Natural killer cell (primary cell): ENCODE data around the gene RPN2. TPM values are rescaled to one million over a fixed set of nuclear protein-coding genes. Genes with fewer than 3 reads are reported as not detected.

Experiments used
- ATAC-seq, 3 donors: fragments of 150-1000 bp in 2 of 3; fragments of 200-7000 bp in 1 of 3; cut with Tn5 transposase; 1 replicate in 1 of 3; 2 replicates in 2 of 3; pipeline ENCODE4 v1.10.0; 2021; ENCODE audit warnings: mild to moderate bottlenecking in 2 of 3, moderate library complexity in 2 of 3
- DNase-seq, 2 donors: peaks; one replicate each; pipeline versions ENCODE4 v3.0.0 to v3.0.0-alpha.2; 2013 to 2021; ENCODE audit warnings: mixed read lengths in 1 of 2
- H3K27ac ChIP-seq: one replicate; pipeline ENCODE4 v1.5.1; 2013; ENCODE audit warnings: mild to moderate bottlenecking, low read length
- H3K27me3 ChIP-seq: one replicate; pipeline ENCODE4 v1.6.1; 2013; ENCODE audit warnings: low read length; ENCODE audit not compliant: control insufficient read depth, insufficient read depth
- H3K36me3 ChIP-seq: one replicate; pipeline ENCODE4 v1.6.1; 2013; ENCODE audit warnings: low read length; ENCODE audit not compliant: control insufficient read depth, insufficient read depth
- H3K4me1 ChIP-seq: one replicate; pipeline ENCODE4 v1.6.1; 2013; ENCODE audit warnings: low read length; ENCODE audit not compliant: control insufficient read depth, insufficient read depth
- H3K4me3 ChIP-seq: one replicate; pipeline ENCODE4 v1.5.1; 2013; ENCODE audit warnings: low read length
- H3K9me3 ChIP-seq: one replicate; pipeline ENCODE4 v1.6.1; 2013; ENCODE audit warnings: low read length; ENCODE audit not compliant: control insufficient read depth, insufficient read depth
- H3K27ac Mint-ChIP-seq, 2 donors: one replicate each; pipeline ENCODE4 v1.8.0; 2022; ENCODE audit warnings: mild to moderate bottlenecking in 2 of 2, mixed read lengths in 2 of 2, moderate library complexity in 1 of 2
- H3K27me3 Mint-ChIP-seq, 2 donors: one replicate each; pipeline ENCODE4 v1.8.0; 2022; ENCODE audit warnings: low read depth in 2 of 2, mixed read lengths in 2 of 2
- H3K36me3 Mint-ChIP-seq: one replicate; pipeline ENCODE4 v1.8.0; 2022; ENCODE audit warnings: mixed read lengths
- H3K4me1 Mint-ChIP-seq, 2 donors: one replicate each; pipeline ENCODE4 v1.8.0; 2022; ENCODE audit warnings: mixed read lengths in 2 of 2
- H3K4me3 Mint-ChIP-seq: one replicate; pipeline ENCODE4 v1.8.0; 2022; ENCODE audit warnings: mild to moderate bottlenecking, moderate library complexity, mixed read lengths
- H3K9me3 Mint-ChIP-seq, 2 donors: one replicate each; pipeline ENCODE4 v1.8.0; 2022; ENCODE audit warnings: mixed read lengths in 2 of 2
- whole genome bisulfite sequencing: methylation state at CpG from one replicate; pipeline ENCODE4 v1.1.7; 2013; ENCODE audit warnings: missing lambda C conversion rate; ENCODE audit not compliant: insufficient coverage; 5-methylcytosine and 5-hydroxymethylcytosine counted together
- intact Hi-C: fragments of 100-400 bp; cut with micrococcal nuclease; formaldehyde crosslinking; loops from one replicate; pipeline ENCODE4 v1.14.2; 2022
- total RNA-seq, 4 donors: library from RNA; stranded (reverse); fragments of 120-200 nt in 1 of 4; gene quantifications; one replicate each; pipeline versions ENCODE4 v1.2.3 to v1.2.4, GENCODE V29; 2013 to 2022
- TF ChIP-seq, protein P1 (sequence below): fragments of 200-600 bp; IDR thresholded peaks from one replicate; pipeline ENCODE4 v1.8.0; 2022; ENCODE audit warnings: antibody characterized with exemption

RPN2 gene
- total RNA-seq, 3 donors from 2014 or later (not counting 1 experiment from before 2014, with no cell fraction given): 124 to 136 (median 125) TPM

DNA sequence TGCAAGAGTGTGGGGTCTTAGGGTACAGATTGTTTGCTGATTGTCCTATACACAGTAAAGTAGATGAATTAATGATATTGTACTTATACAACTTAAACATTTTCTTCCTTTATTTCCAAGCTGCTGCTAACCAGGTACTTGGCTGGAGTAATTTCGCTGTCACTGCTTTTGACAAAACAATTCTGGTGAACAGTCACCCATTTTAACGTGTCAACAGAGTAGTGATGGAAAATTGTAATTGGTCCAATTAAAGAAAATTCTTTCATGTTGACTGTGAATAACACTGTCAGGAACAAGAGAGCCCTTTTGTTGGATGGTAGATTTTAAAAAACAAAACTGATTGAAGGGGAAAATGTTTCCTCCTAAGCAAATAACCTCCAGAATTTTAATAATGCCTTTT lies 26.7 kb downstream of the RPN2 start:
- intact Hi-C loops: no loop called here
- Mint-ChIP-seq H3K27me3 (no peaks in the 10 kb centered on the region), H3K36me3 (peaks cover 19% of the 10 kb centered on the region), H3K4me1 (no peaks in the 10 kb centered on the region), H3K27ac (no peak overlapping the region), H3K9me3 (no peaks in the 10 kb centered on the region), H3K4me3 (no peak overlapping the region)
- no peak overlapping the region for H3K27ac ChIP-seq
- H3K4me1 ChIP-seq: no peaks in the 10 kb centered on the region
- no peaks in the 10 kb centered on the region for H3K27me3 ChIP-seq
- 88% methylated on average over 2 of the region's 2 CpGs for WGBS
- no peaks in the 10 kb centered on the region for H3K9me3 ChIP-seq
- ATAC-seq (no peak), DNase-seq (no peak)
- TF ChIP-seq, protein P1, sequence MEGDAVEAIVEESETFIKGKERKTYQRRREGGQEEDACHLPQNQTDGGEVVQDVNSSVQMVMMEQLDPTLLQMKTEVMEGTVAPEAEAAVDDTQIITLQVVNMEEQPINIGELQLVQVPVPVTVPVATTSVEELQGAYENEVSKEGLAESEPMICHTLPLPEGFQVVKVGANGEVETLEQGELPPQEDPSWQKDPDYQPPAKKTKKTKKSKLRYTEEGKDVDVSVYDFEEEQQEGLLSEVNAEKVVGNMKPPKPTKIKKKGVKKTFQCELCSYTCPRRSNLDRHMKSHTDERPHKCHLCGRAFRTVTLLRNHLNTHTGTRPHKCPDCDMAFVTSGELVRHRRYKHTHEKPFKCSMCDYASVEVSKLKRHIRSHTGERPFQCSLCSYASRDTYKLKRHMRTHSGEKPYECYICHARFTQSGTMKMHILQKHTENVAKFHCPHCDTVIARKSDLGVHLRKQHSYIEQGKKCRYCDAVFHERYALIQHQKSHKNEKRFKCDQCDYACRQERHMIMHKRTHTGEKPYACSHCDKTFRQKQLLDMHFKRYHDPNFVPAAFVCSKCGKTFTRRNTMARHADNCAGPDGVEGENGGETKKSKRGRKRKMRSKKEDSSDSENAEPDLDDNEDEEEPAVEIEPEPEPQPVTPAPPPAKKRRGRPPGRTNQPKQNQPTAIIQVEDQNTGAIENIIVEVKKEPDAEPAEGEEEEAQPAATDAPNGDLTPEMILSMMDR: no peak
- no peak overlapping the region for H3K4me3 ChIP-seq
- peaks cover 86% of the 10 kb centered on the region for H3K36me3 ChIP-seq

DNA sequence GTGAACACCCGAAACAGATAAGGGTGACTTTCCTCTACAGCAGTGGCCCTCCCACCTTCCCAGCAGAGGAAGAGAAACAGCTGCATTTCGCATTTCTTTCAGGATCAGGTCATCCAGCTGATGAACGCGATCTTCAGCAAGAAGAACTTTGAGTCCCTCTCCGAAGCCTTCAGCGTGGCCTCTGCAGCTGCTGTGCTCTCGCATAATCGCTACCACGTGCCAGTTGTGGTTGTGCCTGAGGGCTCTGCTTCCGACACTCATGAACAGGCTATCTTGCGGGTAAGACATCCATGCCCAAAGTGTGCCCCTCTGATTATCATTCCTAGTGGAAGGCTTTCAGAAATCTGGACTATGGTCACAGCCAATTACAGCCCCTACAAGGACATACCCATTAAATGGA lies 28.0 kb downstream of the RPN2 start:
- no peaks in the 10 kb centered on the region for H3K27me3 ChIP-seq
- DNase-seq (no peak), ATAC-seq (no peak)
- WGBS: 96% methylated on average over 11 of the region's 11 CpGs
- no peak overlapping the region for H3K4me3 ChIP-seq
- peaks cover 78% of the 10 kb centered on the region for H3K36me3 ChIP-seq
- H3K27ac Mint-ChIP-seq: no peak overlapping the region
- H3K27me3 Mint-ChIP-seq: no peaks in the 10 kb centered on the region
- H3K4me1 Mint-ChIP-seq: no peaks in the 10 kb centered on the region
- H3K9me3 Mint-ChIP-seq: no peaks in the 10 kb centered on the region
- no peaks in the 10 kb centered on the region for H3K4me1 ChIP-seq
- intact Hi-C loops: no loop called here
- H3K27ac ChIP-seq: no peak overlapping the region
- TF ChIP-seq, protein P1: no peak
- peaks cover 19% of the 10 kb centered on the region for H3K36me3 Mint-ChIP-seq
- no peaks in the 10 kb centered on the region for H3K9me3 ChIP-seq
- H3K4me3 Mint-ChIP-seq: no peak overlapping the region

DNA sequence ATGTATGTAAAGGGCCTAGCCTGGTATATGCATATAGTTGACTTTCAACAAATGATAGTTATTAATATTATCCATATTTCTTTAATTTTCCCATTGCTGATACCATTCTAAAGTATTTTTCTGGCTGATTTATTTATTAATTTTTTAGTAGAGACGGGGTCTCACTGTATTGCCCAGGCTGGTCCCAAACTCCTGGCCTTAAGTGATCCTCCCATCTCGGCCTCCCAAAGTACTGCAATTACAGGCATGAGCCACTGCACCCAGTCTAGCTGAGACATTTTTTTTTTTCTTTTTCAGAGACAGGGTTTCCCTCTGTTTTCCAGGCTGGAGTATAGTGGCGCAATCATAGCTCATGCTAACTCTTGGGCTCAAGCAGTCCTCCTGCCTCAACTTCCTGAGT lies 30.1 kb downstream of the RPN2 start:
- Mint-ChIP-seq H3K27ac (no peak overlapping the region), H3K9me3 (no peaks in the 10 kb centered on the region), H3K27me3 (no peaks in the 10 kb centered on the region), H3K36me3 (peaks cover 14% of the 10 kb centered on the region), H3K4me3 (no peak overlapping the region), H3K4me1 (no peaks in the 10 kb centered on the region)
- DNase-seq (no peak), ATAC-seq (no peak)
- intact Hi-C loops: no loop called here
- 96% methylated on average over 3 of the region's 3 CpGs for WGBS
- peaks cover 79% of the 10 kb centered on the region for H3K36me3 ChIP-seq
- no peaks in the 10 kb centered on the region for H3K9me3 ChIP-seq
- no peaks in the 10 kb centered on the region for H3K4me1 ChIP-seq
- H3K4me3 ChIP-seq: no peak overlapping the region
- TF ChIP-seq, protein P1: no peak
- H3K27ac ChIP-seq: no peak overlapping the region
- no peaks in the 10 kb centered on the region for H3K27me3 ChIP-seq

DNA sequence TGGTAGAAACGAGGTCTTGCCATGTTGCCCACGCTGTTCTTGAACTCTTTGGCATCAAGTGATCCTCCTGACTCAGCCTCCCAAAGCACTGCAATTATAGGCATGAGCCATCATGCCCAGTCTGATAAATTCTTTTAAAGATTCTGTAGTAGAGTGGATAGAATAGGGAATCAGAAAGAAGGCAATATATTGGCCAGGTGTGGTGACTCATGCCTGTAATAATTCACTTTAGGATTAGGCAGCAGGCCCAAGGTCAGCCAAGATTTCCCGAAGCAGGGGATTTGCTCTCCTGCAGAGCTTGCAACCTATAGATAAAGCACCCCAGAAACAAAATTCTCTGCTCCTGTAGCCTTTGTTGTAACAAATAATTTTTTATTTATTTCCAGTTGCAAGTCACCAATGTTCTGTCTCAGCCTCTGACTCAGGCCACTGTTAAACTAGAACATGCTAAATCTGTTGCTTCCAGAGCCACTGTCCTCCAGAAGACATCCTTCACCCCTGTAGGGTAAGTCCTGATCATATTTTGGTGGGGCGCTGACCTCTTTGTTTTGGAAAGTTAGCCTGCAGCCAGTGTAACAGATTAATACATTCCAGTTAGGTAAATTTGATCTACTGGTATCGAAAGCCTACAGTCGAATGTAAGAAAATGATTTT lies 30.7 kb downstream of the RPN2 start:
- Mint-ChIP-seq H3K9me3 (no peaks in the 10 kb centered on the region), H3K4me1 (no peaks in the 10 kb centered on the region), H3K27me3 (no peaks in the 10 kb centered on the region), H3K4me3 (no peak overlapping the region), H3K36me3 (peaks cover 8% of the 10 kb centered on the region), H3K27ac (no peak overlapping the region)
- peaks cover 79% of the 10 kb centered on the region for H3K36me3 ChIP-seq
- ATAC-seq (no peak), DNase-seq (no peak)
- no peaks in the 10 kb centered on the region for H3K27me3 ChIP-seq
- WGBS: 96% methylated on average over 6 of the region's 6 CpGs
- H3K9me3 ChIP-seq: no peaks in the 10 kb centered on the region
- intact Hi-C loops: no loop called here
- H3K4me1 ChIP-seq: no peaks in the 10 kb centered on the region
- TF ChIP-seq, protein P1: no peak
- no peak overlapping the region for H3K27ac ChIP-seq
- H3K4me3 ChIP-seq: no peak overlapping the region
